ENCODE data around the gene SASH1.
"Not testable (repeated sequence)": the region's sequence is repeated elsewhere in the genome, so short reads cannot be mapped to it uniquely, and the experiment has no call there.

Gene SASH1

GRCh38 chr6:148578837-148579565 is 236.4 kb downstream of the SASH1 start:
- TF ChIP-seq CTCF (IDR thresholded peaks at IDR 0.05; ENCODE audit: extremely low read depth, insufficient read depth, missing control alignments): no peak
- no peak for DNase-seq (ENCODE audit: low spot score)
- in situ Hi-C loops (cut with MboI; ENCODE audit: low pct_unique_long_range_greater_than_20kb, low sequenced_read_pairs, unreplicated experiment): loop anchor here (25.0 kb wide), 1 partner anchor 358 kb away; no protein-coding TSS in a partner anchor

- TF ChIP-seq CTCF (IDR thresholded peaks at IDR 0.05; ENCODE audit: extremely low read depth, insufficient read depth, missing control alignments): no peak
- in situ Hi-C loops (cut with MboI; ENCODE audit: low pct_unique_long_range_greater_than_20kb, low sequenced_read_pairs, unreplicated experiment): loop anchor here (10.0 to 25.0 kb wide), 2 partner anchors 357 to 854 kb away; no protein-coding TSS in a partner anchor
Measured at GRCh38 chr6:148580442-148580841, 237.8 kb downstream of the SASH1 start.

GRCh38 chr6:148583631-148584030 is 241.0 kb downstream of the SASH1 start:
- no peak for TF ChIP-seq CTCF (IDR thresholded peaks at IDR 0.05; ENCODE audit: extremely low read depth, insufficient read depth, missing control alignments)
- in situ Hi-C loops (cut with MboI; ENCODE audit: low pct_unique_long_range_greater_than_20kb, low sequenced_read_pairs, unreplicated experiment): loop anchor here (10.0 to 25.0 kb wide), 2 partner anchors 354 to 851 kb away; no protein-coding TSS in a partner anchor
- no peak for DNase-seq (ENCODE audit: low spot score)

More at GRCh38 chr6:148580442-148580841, 237.8 kb downstream of the SASH1 start:
- no peak for DNase-seq (ENCODE audit: low spot score)

GRCh38 chr6:148585641-148586040 is 243.0 kb downstream of the SASH1 start:
- not testable (repeated sequence) for DNase-seq (ENCODE audit: low spot score)
- in situ Hi-C loops (cut with MboI; ENCODE audit: low pct_unique_long_range_greater_than_20kb, low sequenced_read_pairs, unreplicated experiment): loop anchor here (10.0 to 25.0 kb wide), 2 partner anchors 352 to 849 kb away; no protein-coding TSS in a partner anchor

- no peak for TF ChIP-seq CTCF (IDR thresholded peaks at IDR 0.05; ENCODE audit: extremely low read depth, insufficient read depth, missing control alignments)
- in situ Hi-C loops (cut with MboI; ENCODE audit: low pct_unique_long_range_greater_than_20kb, low sequenced_read_pairs, unreplicated experiment): loop anchor here (25.0 kb wide), 1 partner anchor 346 kb away; no protein-coding TSS in a partner anchor
- no peak for DNase-seq (ENCODE audit: low spot score)
Measured at GRCh38 chr6:148590883-148591282, 248.2 kb downstream of the SASH1 start.

GRCh38 chr6:148591656-148592055 is 249.0 kb downstream of the SASH1 start:
- in situ Hi-C loops (cut with MboI; ENCODE audit: low pct_unique_long_range_greater_than_20kb, low sequenced_read_pairs, unreplicated experiment): loop anchor here (25.0 kb wide), 1 partner anchor 346 kb away; no protein-coding TSS in a partner anchor
- TF ChIP-seq CTCF (IDR thresholded peaks at IDR 0.05; ENCODE audit: extremely low read depth, insufficient read depth, missing control alignments): no peak
- DNase-seq (ENCODE audit: low spot score): no peak
